ENCODE data around the gene KRTAP2-2. TPM values are rescaled to one million over a fixed set of nuclear protein-coding genes. Genes with fewer than 3 reads are reported as not detected.

Gene KRTAP2-2
- total and polyA plus RNA-seq, 2 of the 4 experiments (the other 2 are of a cell fraction): 0.17 TPM; not detected in 1

GRCh38 chr17:41057547-41057946, 2.5 kb upstream of the KRTAP2-2 start:
- Histone ChIP-seq H3K27me3 (ENCODE audit: control insufficient read depth, insufficient read depth, low read length) (no peaks in the 10 kb centered on the region), H3K36me3 (ENCODE audit: control insufficient read depth, insufficient read depth, low read length) (no peaks in the 10 kb centered on the region), H3K4me3 (ENCODE audit: insufficient read depth, low read depth, low read length) (no peak overlapping the region), H3K9me1 (ENCODE audit: insufficient read depth, low read length) (peaks cover 2% of the 10 kb centered on the region; the same call in 1 of the 2 replicates), H3K9me3 (ENCODE audit: control insufficient read depth, insufficient read depth, low read length) (no peaks in the 10 kb centered on the region), H3K27ac (ENCODE audit: insufficient read depth, low read length) (no peak overlapping the region), H3K4me2 (ENCODE audit: low read depth, low read length) (no peak overlapping the region), H3K56ac (ENCODE audit: extremely low read depth, insufficient read depth, low read length) (no peak overlapping the region), H2AFZ (replicated peaks; ENCODE audit: low read length, poor library complexity) (no peak overlapping the region), H2AK5ac (ENCODE audit: low read depth, low read length) (peak overlapping the region; percentile 72), H4K5ac (ENCODE audit: low read depth, low read length) (no peak overlapping the region), H4K91ac (ENCODE audit: insufficient read depth, low read depth, low read length) (no peak overlapping the region), H3K79me1 (ENCODE audit: low read depth in 1 of 2, low read length in 2 of 2) (no peaks in the 10 kb centered on the region), H4K20me1 (ENCODE audit: insufficient read depth, low read length) (no peaks in the 10 kb centered on the region), H2BK15ac (ENCODE audit: low read depth, low read length) (peak overlapping the region; percentile 45; the same call in 1 of the 3 replicates), H2AK9ac (replicated peaks; ENCODE audit: low read depth, low read length, poor library complexity) (no peak overlapping the region), H3K4me1 (ENCODE audit: control insufficient read depth, insufficient read depth, low read length) (peaks cover 16% of the 10 kb centered on the region), H2BK5ac (ENCODE audit: low read depth, low read length, poor library complexity, severe bottlenecking) (peak overlapping the region; percentile 26), H4K8ac (ENCODE audit: low read depth in 2 of 2, low read length in 2 of 2) (peak overlapping the region in 1 of 2 experiments; percentile 21; a peak in 1 of 4 replicates), H3K23ac (ENCODE audit: low read depth, low read length) (no peak overlapping the region), H2BK120ac (ENCODE audit: low read depth, low read length) (peak overlapping the region; percentile 95; the same call in 1 of the 2 replicates), H3K14ac (replicated peaks; ENCODE audit: low read depth, low read length) (no peak overlapping the region; the same call in 1 of the 2 replicates), H3K9ac (ENCODE audit: low read depth, low read length) (no peak overlapping the region), H2BK20ac (ENCODE audit: low read depth, low read length) (peak overlapping the region; percentile 38; the same call in 1 of the 2 replicates), H3K4ac (ENCODE audit: low read depth, low read length) (peak overlapping the region; percentile 34; the same call in 1 of the 2 replicates), H3K18ac (ENCODE audit: low read depth, low read length) (peak overlapping the region; percentile 40; the same call in 1 of the 2 replicates)
- dilution Hi-C loops (cut with HindIII; ENCODE audit: low sequenced_read_pairs, unreplicated experiment) (no loop called here), intact Hi-C loops (cut with micrococcal nuclease) (loop anchor here (5.0 kb wide), 1 partner anchor 100 kb away; no protein-coding TSS in a partner anchor), in situ Hi-C loops (cut with MboI; ENCODE audit: low sequenced_read_pairs) (no loop called here)
- TF ChIP-seq RFX5 (IDR thresholded peaks at IDR 0.05; ENCODE audit: low read depth, low read length): no peak
- TF ChIP-seq ELK1 (IDR thresholded peaks at IDR 0.05; ENCODE audit: borderline replicate concordance, low read depth, low read length): no peak
- no peak for TF ChIP-seq CHD1 (IDR thresholded peaks at IDR 0.05; ENCODE audit: low read depth, low read length)
- TF ChIP-seq RAD21 (IDR thresholded peaks at IDR 0.05; ENCODE audit: low read length): no peak
- TF ChIP-seq MAFK (IDR thresholded peaks at IDR 0.05; ENCODE audit: low read depth, low read length): no peak
- TF ChIP-seq USF2 (IDR thresholded peaks at IDR 0.05; ENCODE audit: low read depth, low read length): no peak
- no peak for TF ChIP-seq FOS (IDR thresholded peaks at IDR 0.05; ENCODE audit: low read depth, low read length)
- no peak for TF ChIP-seq CTCF (conservative IDR thresholded peaks at IDR 0.05; ENCODE audit: low read depth, low read length)
- TF ChIP-seq CEBPB (IDR thresholded peaks at IDR 0.05; ENCODE audit: low read depth, low read length): no peak
- TF ChIP-seq SMC3 (IDR thresholded peaks at IDR 0.05; ENCODE audit: low read depth, low read length): no peak
- TF ChIP-seq RCOR1 (IDR thresholded peaks at IDR 0.05; ENCODE audit: insufficient replicate concordance, low read length): no peak
- no peak for TF ChIP-seq BHLHE40 (IDR thresholded peaks at IDR 0.05; ENCODE audit: low read depth, low read length)
- TF ChIP-seq MXI1 (IDR thresholded peaks at IDR 0.05; ENCODE audit: borderline replicate concordance, low read depth, low read length): no peak
- TF ChIP-seq POLR2A (IDR thresholded peaks at IDR 0.05; ENCODE audit: low read depth, low read length): no peak
- TF ChIP-seq MAZ (IDR thresholded peaks at IDR 0.05; ENCODE audit: borderline replicate concordance, low read depth, low read length): no peak
- TF ChIP-seq NFE2L2 (IDR thresholded peaks at IDR 0.05; ENCODE audit: low read depth, low read length): no peak
- no CpG with 5 or more reads among the region's 1 CpG for WGBS, 2 experiments (ENCODE audit: extremely low coverage in 2 of 2, insufficient read length in 1 of 2)
- ATAC-seq (ENCODE audit: low read depth) (no peak), DNase-seq (no peak)
- CTCF ChIA-PET: no interaction called here
- BruUV-seq (replicated peaks): no TSS peak
- POLR2A ChIA-PET (ENCODE audit: unreplicated experiment): interaction anchor here (0.6 kb wide), 1 partner anchor 410 kb away, joined by 12 read pairs; no protein-coding TSS in a partner anchor

Data from IMR-90 (cell line).